CD14-positive monocyte (primary cell): Measurements from ENCODE around the gene NFAM1. TPM values are rescaled to one million over a fixed set of nuclear protein-coding genes. Genes with fewer than 3 reads are reported as not detected.

ENCODE experiments used
- DNase-seq, 3 donors: peaks; one replicate each; pipeline ENCODE4 v3.0.0-alpha.2; 2011 to 2022
- H2AFZ ChIP-seq: 2 replicates; pipeline ENCODE4 v1.6.0; 2012; ENCODE audit warnings: mild to moderate bottlenecking, low read depth, low read length, inconsistent platforms; ENCODE audit not compliant: insufficient read depth, poor library complexity, severe bottlenecking
- H3K27ac ChIP-seq, 2 donors: 1 replicate in 1 of 2; 2 replicates in 1 of 2; pipeline ENCODE4 v1.5.1; 2012 to 2013; ENCODE audit warnings: low read length in 2 of 2, control low read depth in 1 of 2, inconsistent platforms in 1 of 2, low read depth in 1 of 2, mild to moderate bottlenecking in 1 of 2
- H3K27me3 ChIP-seq, 2 donors: one replicate each; pipeline versions ENCODE4 v1.6.0 to v1.6.1; 2011 to 2013; ENCODE audit warnings: low read length in 2 of 2; ENCODE audit not compliant: control insufficient read depth in 2 of 2, insufficient read depth in 2 of 2
- H3K36me3 ChIP-seq, 2 donors: replicated peaks in 1 of 2; 1 replicate in 1 of 2; 2 replicates in 1 of 2; pipeline versions ENCODE4 v1.5.1 to v1.6.1; 2012 to 2013; ENCODE audit warnings: low read length in 2 of 2, control low read depth in 1 of 2, inconsistent platforms in 1 of 2, mild to moderate bottlenecking in 1 of 2; ENCODE audit not compliant: insufficient read depth in 2 of 2, control insufficient read depth in 1 of 2
- H3K4me1 ChIP-seq, 2 donors: 1 replicate in 1 of 2; 2 replicates in 1 of 2; pipeline versions ENCODE4 v1.5.1 to v1.6.1; 2012 to 2013; ENCODE audit warnings: low read length in 2 of 2, control low read depth in 1 of 2, inconsistent platforms in 1 of 2, mild to moderate bottlenecking in 1 of 2, moderate library complexity in 1 of 2; ENCODE audit not compliant: insufficient read depth in 2 of 2, control insufficient read depth in 1 of 2
- H3K4me2 ChIP-seq: replicated peaks from 2 replicates; pipeline ENCODE3; 2012; ENCODE audit warnings: low read length, moderate library complexity, mild to moderate bottlenecking; ENCODE audit not compliant: poor library complexity, severe bottlenecking; ENCODE audit errors: extremely low read depth
- H3K4me3 ChIP-seq, 3 experiments: fragments of 200-600 bp in 1 of 3; sonication (generic) in 1 of 3; replicated peaks in 1 of 3; 1 replicate in 2 of 3; 2 replicates in 1 of 3; pipeline ENCODE4 v1.5.1; 2011 to 2013; ENCODE audit warnings: low read length in 3 of 3, mild to moderate bottlenecking in 3 of 3, control low read depth in 2 of 3, low read depth in 2 of 3, inconsistent platforms in 1 of 3, moderate library complexity in 1 of 3
- H3K79me2 ChIP-seq: 2 replicates; pipeline ENCODE4 v1.6.0; 2012; ENCODE audit warnings: mild to moderate bottlenecking, control low read depth, inconsistent platforms, low read length, moderate library complexity; ENCODE audit not compliant: insufficient read depth
- H3K9ac ChIP-seq: 2 replicates; pipeline ENCODE4 v1.6.0; 2017; ENCODE audit warnings: low read length, mild to moderate bottlenecking; ENCODE audit not compliant: insufficient read depth, poor library complexity, severe bottlenecking
- H3K9me3 ChIP-seq, 2 donors: replicated peaks in 1 of 2; 1 replicate in 1 of 2; 2 replicates in 1 of 2; pipeline versions ENCODE4 v1.5.1 to v1.6.1; 2012 to 2013; ENCODE audit warnings: low read length in 2 of 2, control low read depth in 1 of 2; ENCODE audit not compliant: control insufficient read depth in 1 of 2, insufficient read depth in 1 of 2
- H4K20me1 ChIP-seq: 2 replicates; pipeline ENCODE4 v1.6.0; 2012; ENCODE audit warnings: mild to moderate bottlenecking, low read length, control low read depth, moderate library complexity; ENCODE audit not compliant: insufficient read depth
- H3K27ac Mint-ChIP-seq, 7 donors: one replicate each; pipeline ENCODE4 v1.8.0; 2020; ENCODE audit warnings: mild to moderate bottlenecking in 7 of 7, mixed read lengths in 7 of 7, moderate library complexity in 6 of 7, inconsistent platforms in 2 of 7
- H3K27me3 Mint-ChIP-seq, 3 donors: one replicate each; pipeline ENCODE4 v1.8.0; 2021 to 2022; ENCODE audit warnings: low read depth in 3 of 3, mild to moderate bottlenecking in 3 of 3, mixed read lengths in 3 of 3, moderate library complexity in 3 of 3, inconsistent platforms in 1 of 3
- H3K36me3 Mint-ChIP-seq, 2 donors: one replicate each; pipeline ENCODE4 v1.8.0; 2020; ENCODE audit warnings: mixed read lengths in 2 of 2, inconsistent platforms in 1 of 2, mild to moderate bottlenecking in 1 of 2
- H3K4me1 Mint-ChIP-seq: one replicate; pipeline ENCODE4 v1.8.0; 2020; ENCODE audit warnings: mild to moderate bottlenecking, mixed read lengths
- H3K4me3 Mint-ChIP-seq, 2 donors: one replicate each; pipeline ENCODE4 v1.8.0; 2020; ENCODE audit warnings: mild to moderate bottlenecking in 2 of 2, mixed read lengths in 2 of 2, moderate library complexity in 1 of 2
- H3K9me3 Mint-ChIP-seq, 7 donors: one replicate each; pipeline ENCODE4 v1.8.0; 2020 to 2022; ENCODE audit warnings: mixed read lengths in 7 of 7, mild to moderate bottlenecking in 6 of 7, moderate library complexity in 6 of 7, inconsistent platforms in 2 of 7
- CTCF ChIP-seq: fragments of 200-600 bp; IDR thresholded peaks from one replicate; pipeline ENCODE4 v1.8.0; 2022; ENCODE audit warnings: antibody characterized with exemption, mild to moderate bottlenecking
- WGBS: methylation state at CpG from one replicate; pipeline ENCODE4 v1.1.5; 2013; ENCODE audit warnings: missing lambda C conversion rate; ENCODE audit not compliant: insufficient coverage; 5-methylcytosine and 5-hydroxymethylcytosine counted together
- intact Hi-C, 2 donors: fragments of 100-400 bp; cut with micrococcal nuclease; formaldehyde crosslinking; loops; one replicate each; pipeline versions ENCODE4 v1.15.0 to v1.15.1; 2023
- polyA plus RNA-seq, 3 donors: library from polyadenylated mRNA; depleted of rRNA in 1 of 3; unstranded in 2 of 3; stranded (reverse) in 1 of 3; fragments of 300-500 nt in 2 of 3; fragments of >200 nt in 1 of 3; fragmentation: Illumina TruSeq in 2 of 3; gene quantifications; 1 replicate in 2 of 3; 2 replicates in 1 of 3; pipeline ENCODE4 v1.2.3, GENCODE V29; 2012 to 2021

The NFAM1 gene
- polyA plus RNA-seq, 3 donors: 36.0 to 71.0 (median 69.7) TPM

- no peak overlapping the region for H3K4me3 Mint-ChIP-seq
- Histone ChIP-seq H3K4me3 (no peak overlapping the region), H3K9ac (no peak overlapping the region), H2AFZ (no peak overlapping the region), H3K4me1 (peaks cover 65 to 79% of the 10 kb centered on the region in 2 donors), H3K4me2 (peak overlapping the region; percentile 34), H3K36me3 (peaks cover 34 to 56% of the 10 kb centered on the region in 2 donors), H3K27ac (peak overlapping the region in 1 of 2 donors; percentile 70), H3K79me2 (peaks cover 100% of the 10 kb centered on the region), H4K20me1 (peaks cover 75% of the 10 kb centered on the region), H3K9me3 (no peaks in the 10 kb centered on the region), H3K27me3 (no peaks in the 10 kb centered on the region)
- H3K4me1 Mint-ChIP-seq: peaks cover 71% of the 10 kb centered on the region
- H3K9me3 Mint-ChIP-seq: peaks cover 0 to 2% (median 0%) of the 10 kb centered on the region in 7 donors
- no peak for TF ChIP-seq CTCF
- peak overlapping the region in 4 of 7 donors; percentile 59 to 97 (median 83) for H3K27ac Mint-ChIP-seq
- intact Hi-C loops: no loop called here
- WGBS: 97% methylated on average over 6 of the region's 14 CpGs
- peaks cover 36 to 61% of the 10 kb centered on the region in 2 donors for H3K36me3 Mint-ChIP-seq
- no peaks in the 10 kb centered on the region for H3K27me3 Mint-ChIP-seq
- DNase-seq: no peak
Measured at GRCh38 chr22:42428025-42428424, 4.2 kb downstream of the NFAM1 start.

- Mint-ChIP-seq H3K27ac (peak overlapping the region in 3 of 7 donors; percentile 59 to 97 (median 63)), H3K36me3 (peaks cover 42 to 70% of the 10 kb centered on the region in 2 donors), H3K27me3 (no peaks in the 10 kb centered on the region), H3K9me3 (peaks cover 0 to 2% (median 0%) of the 10 kb centered on the region in 7 donors), H3K4me1 (peaks cover 69% of the 10 kb centered on the region), H3K4me3 (no peak overlapping the region)
- intact Hi-C loops: no loop called here
- 86% methylated on average over 6 of the region's 9 CpGs for WGBS
- no peaks in the 10 kb centered on the region for H3K27me3 ChIP-seq
- H3K4me2 ChIP-seq: peak overlapping the region; percentile 15
- H3K4me3 ChIP-seq: no peak overlapping the region
- H3K36me3 ChIP-seq: peaks cover 39 to 64% of the 10 kb centered on the region in 2 donors
- TF ChIP-seq CTCF: no peak
- peak overlapping the region in 1 of 2 donors; percentile 70 for H3K27ac ChIP-seq
- H3K79me2 ChIP-seq: peaks cover 100% of the 10 kb centered on the region
- H3K9me3 ChIP-seq: no peaks in the 10 kb centered on the region
- no peak overlapping the region for H2AFZ ChIP-seq
- H3K9ac ChIP-seq: peak overlapping the region; percentile 40
- peaks cover 83% of the 10 kb centered on the region for H4K20me1 ChIP-seq
- no peak for DNase-seq
- H3K4me1 ChIP-seq: peaks cover 57 to 71% of the 10 kb centered on the region in 2 donors
Measured at GRCh38 chr22:42427167-42427566, 5.0 kb downstream of the NFAM1 start.
